ENCODE measurements around the gene PDSS2.

GRCh38 chr6:107216197-107216933 lies 243.0 kb downstream of the PDSS2 start:
- TF ChIP-seq CTCF (IDR thresholded peaks at IDR 0.05; ENCODE audit: low read depth, low read length) (no peak), EZH2phosphoT487 (IDR thresholded peaks at IDR 0.05; ENCODE audit: low read depth) (no peak)
